Upper lobe of left lung (tissue), 4 donors: ENCODE results near the gene SPG7.

Source experiments
- POLR2A ChIP-seq, 4 donors: fragments of 450-650 bp; IDR thresholded peaks; one replicate each; pipeline ENCODE4 v1.5.1; 2016 to 2017; ENCODE audit warnings: antibody characterized with exemption in 4 of 4, mild to moderate bottlenecking in 2 of 4
- TF ChIP-seq, protein P1 (sequence below), 6 experiments: fragments of 450-650 bp in 4 of 6; fragments of 200-600 bp in 2 of 6; sonication (generic) in 2 of 6; IDR thresholded peaks; one replicate each; pipeline ENCODE4 v1.5.1; 2016 to 2019; ENCODE audit warnings: antibody characterized with exemption in 6 of 6

DNA sequence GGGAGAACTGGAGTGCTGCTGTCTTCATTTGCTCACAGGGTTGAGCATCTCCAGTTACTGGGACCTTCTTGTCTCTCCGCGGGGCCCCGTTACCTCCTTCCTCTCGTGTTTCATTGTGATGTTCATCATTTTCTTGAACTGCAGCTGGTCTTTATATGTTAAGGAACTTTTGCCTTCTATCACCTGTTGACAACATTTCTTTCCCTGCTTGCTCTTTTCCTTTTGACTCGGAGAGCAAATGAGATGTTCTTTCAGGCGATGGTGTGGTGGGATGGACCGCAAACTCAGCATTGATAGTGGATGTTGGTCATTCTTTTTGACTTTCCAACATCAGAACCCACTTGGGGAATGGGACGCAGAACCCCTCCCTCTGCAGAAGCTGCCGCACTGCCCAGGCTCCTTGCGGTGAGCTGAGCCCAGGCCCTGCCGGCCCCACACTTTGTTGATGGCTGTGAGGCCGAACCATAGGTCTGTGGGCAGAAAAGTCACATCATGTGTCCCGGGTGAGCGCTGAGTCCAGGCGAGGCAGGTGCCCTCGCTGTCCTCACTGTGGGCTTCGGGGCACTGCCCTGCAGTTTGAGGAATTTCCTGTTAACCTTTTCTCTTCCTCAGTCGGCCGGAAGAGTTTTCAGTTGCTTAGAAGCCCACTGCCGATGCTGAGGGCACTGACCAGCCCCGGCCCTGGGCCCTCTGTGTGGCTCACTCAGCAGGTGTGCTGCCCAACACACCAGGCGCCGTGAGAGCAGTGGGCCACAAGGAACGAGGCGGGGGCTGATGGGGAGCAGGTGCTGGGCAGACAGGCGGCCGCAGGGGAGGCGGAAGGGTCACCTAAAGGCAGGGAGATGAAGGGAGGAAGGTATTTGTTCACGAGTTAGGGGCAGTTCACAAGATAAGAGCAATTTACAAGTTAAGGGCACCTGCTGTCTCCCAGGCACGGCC is 59.7 kb downstream of the SPG7 start:
- TF ChIP-seq, protein P1, sequence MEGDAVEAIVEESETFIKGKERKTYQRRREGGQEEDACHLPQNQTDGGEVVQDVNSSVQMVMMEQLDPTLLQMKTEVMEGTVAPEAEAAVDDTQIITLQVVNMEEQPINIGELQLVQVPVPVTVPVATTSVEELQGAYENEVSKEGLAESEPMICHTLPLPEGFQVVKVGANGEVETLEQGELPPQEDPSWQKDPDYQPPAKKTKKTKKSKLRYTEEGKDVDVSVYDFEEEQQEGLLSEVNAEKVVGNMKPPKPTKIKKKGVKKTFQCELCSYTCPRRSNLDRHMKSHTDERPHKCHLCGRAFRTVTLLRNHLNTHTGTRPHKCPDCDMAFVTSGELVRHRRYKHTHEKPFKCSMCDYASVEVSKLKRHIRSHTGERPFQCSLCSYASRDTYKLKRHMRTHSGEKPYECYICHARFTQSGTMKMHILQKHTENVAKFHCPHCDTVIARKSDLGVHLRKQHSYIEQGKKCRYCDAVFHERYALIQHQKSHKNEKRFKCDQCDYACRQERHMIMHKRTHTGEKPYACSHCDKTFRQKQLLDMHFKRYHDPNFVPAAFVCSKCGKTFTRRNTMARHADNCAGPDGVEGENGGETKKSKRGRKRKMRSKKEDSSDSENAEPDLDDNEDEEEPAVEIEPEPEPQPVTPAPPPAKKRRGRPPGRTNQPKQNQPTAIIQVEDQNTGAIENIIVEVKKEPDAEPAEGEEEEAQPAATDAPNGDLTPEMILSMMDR (IDR thresholded peaks at IDR 0.05) = no peak
- no peak for TF ChIP-seq POLR2A (IDR thresholded peaks at IDR 0.05)
